Activated CD8-positive, alpha-beta memory T cell treated with anti-CD3 and anti-CD28 coated beads for 24 hours (primary cell): ENCODE measurements around the gene SLC12A9.
A peak's percentile ranks its signal among the peaks of the same experiment; 100 is the strongest.
"Not testable (repeated sequence)": the region's sequence is repeated elsewhere in the genome, so short reads cannot be mapped to it uniquely, and the experiment has no call there.

Experiments used
- DNase-seq: peaks from one replicate; pipeline ENCODE4 v3.0.0-alpha.2; 2020

Gene SLC12A9

DNA sequence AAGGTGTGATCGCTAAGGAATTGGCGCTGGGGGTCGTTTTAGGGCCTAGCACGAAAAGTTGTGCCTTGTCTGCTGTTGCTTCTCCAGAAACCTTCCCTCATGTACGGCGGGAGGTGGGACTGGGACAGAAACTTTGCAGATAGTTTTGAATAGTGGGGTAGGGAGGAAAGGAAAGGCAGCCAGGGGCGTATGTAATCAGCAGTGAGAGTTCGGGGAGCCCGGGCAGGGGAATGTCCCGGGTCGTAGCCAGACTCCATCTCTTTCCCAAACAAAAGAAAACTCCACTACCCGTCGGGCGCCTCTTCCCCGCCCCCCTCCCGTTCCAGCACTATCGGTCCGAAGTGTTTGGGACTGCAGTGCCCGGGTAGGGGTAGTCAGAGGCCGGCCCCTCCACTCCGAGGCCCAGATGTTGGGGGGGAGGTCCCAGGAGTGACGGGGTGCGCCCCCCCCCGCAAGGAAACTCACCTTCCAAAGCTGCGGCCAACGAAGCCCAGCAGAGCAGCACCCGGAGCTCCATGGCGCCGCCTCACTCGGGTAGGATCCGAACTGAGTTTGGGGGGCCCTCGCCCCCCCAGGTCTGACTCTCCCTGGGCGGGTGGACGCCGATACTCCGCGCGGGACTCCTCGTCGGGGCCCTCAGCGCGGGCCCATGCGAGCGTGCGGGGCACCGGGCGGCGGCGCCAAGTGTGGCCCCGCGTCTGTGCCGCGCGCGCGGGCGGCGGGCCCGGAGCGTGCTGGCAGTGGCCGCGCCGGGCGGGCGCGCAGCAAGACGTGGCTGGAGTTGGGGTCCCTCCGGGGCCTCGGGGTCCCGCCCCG lies 25.8 kb upstream of the SLC12A9 start:
- DNase-seq, result no peak

DNA sequence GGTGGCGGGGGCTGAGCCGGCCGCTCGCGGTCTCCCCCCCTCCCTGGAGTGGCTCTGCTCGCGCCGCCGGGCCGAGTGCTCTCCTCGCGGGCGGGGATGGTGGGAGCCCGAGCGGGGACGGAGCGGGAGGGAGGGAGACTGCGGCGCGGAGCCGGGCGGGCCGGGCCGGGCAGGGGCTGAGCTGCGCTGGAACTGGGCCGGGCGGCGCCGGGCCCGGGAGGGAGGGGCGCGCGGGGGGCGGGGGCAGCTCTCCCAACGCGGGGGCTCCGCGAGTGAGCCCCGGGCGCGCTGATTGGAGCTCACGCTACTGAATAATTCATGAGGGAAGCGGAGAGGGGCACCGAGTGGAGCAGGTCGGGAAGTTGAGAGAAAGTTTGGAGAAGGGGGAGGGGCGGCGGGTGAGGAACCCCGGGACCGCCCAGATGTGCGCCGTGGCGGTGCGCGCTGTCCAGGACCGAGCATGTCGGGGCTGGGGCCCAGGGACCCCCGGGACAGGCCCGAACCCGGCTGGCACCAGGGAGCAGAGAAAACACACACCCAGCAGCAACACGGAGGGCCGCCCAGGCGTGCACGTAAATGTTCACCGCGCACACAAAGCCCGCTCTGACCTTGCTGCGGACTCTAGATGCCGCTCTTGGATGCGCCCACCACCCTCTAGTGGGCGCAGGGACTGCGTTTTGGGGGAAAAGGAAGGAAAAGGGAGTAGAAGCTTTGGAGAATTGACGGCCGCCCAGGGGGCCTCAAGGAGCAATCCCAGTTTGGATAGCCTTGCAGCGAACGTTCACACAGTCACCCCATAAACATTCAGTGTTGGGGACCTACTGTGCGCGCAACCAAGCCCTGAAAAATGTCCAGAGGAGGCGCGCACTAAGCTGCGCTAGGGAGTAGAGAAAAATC lies 24.9 kb upstream of the SLC12A9 start, which contains the start of gene EPHB4:
Gene EPHB4, minus strand, starts transcription at position 194 of the 897 bp plus-strand sequence. CDS start 493 bp downstream, outside the sequence.
- DNase-seq, result no peak

DNA sequence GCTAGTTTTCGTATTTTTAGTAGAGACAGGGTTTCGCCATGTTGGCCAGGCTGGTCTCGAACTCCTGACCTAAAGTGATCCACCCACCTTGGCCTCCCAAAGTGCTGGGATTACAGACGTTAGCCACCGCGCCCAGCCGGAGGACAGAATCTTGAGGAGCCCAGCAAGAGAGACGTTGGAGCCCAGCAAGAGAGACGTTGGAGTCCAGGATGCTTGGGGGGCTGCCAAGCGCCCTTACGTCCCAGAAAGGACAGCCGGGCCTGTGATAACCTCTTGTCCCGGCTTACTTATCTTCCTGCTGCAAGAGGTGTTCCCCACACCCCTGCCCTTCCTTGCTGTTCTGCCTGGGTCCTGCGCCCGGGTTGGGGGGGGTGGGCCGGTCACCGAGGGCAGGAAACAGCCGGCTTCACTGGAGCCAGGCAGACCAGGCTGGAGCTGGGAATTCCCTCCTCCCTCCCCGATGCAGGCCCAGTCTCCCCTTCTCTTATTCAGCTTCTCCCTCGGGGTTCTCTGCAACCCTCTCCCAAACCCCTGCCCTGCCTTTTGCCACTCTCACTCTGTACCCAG lies 23.3 kb upstream of the SLC12A9 start:
- DNase-seq, result no peak

DNA sequence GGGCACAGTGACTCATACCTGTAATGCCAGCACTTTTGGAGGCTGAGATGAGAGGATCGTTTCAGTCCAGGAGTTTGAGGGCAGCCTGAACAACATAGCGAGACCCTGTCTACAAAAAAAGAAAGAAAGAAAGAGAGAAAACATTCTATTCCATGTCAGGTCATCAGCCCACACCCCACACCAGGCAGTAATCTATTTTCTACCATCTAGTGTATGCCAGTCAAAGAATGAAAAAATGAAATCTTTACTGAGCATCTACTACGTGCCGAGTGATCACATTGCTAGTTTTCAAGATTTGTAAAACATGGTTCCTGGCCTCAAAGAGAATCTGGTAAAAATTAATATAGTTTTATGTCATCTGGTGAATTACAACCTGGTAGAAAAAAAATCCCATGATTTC lies 22.1 kb upstream of the SLC12A9 start:
- no peak for DNase-seq

DNA sequence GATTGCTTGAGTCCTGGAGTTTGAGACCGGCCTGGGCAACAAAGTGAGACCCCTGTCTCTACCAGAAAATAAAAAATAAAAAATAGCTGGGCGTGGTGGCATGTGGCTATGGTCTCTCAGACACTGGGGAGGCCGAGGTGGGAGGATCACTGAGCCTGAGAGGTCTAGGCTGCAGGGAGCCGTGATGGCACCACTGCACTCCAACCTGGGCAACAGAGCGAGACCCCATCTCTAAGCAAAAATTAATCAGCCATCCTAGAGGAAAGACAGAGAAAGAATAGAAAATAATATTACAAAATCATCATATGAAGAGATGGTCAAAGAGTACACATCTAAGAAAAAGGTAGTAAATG lies 20.3 kb upstream of the SLC12A9 start:
- DNase-seq, result no peak

DNA sequence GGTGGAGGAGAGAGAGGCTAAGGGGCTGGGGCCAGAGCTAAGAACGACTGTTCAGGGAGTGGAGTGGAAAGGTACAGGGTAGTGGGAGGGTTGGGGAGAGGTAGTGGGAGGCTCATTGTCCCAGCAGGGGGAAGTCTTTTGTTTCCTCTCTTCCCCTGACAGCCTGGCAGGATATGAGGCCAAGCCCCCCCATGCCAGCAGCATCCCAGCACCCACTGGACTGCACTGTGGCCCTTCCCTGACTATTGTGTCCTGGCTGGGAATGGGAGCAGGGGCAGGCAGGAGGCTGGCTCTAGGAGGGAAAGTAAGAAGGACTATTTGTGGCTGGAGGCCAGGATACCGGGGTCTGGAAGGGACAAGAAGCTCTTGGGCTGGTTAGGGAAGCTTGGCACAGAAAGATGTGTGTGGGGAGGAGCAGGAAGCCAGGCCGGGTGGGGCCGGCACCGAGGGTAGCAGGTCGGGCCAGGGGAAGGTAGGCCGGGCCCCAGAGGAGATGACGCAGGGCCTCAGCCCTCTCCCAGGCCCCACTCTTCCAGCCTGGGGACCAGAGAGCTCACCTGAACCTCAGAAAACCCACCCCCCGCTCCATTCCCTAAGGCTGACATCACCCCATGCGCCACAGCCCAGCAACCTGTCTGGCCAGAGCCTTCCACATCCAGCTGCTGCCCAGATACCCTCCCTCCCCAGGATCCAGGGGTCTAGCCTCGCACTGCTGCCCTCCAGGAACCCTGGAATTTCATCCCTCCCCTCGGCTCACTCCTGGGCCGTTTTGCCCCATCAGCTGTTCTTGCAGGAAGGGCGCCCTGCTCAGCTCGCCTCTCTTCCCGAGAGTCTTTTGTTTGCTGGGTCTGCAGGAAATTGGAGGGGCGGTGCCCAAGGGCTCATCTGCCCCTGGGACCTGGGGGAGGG lies 16.4 kb upstream of the SLC12A9 start:
- DNase-seq, result no peak

DNA sequence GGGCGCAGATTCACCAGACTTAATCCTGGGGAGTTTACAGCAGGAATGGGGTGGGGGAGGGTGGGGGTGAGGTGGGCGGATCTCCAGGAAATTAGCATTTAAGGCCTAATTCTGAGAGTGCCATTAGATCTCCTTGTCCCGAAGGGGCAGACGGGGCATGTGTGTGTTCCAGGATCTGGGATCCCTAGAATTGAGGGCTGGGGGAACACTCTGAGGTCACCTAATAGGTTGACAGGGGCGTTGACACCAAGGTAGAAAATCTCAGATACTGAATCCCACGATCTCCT lies 15.8 kb upstream of the SLC12A9 start:
- no peak for DNase-seq

DNA sequence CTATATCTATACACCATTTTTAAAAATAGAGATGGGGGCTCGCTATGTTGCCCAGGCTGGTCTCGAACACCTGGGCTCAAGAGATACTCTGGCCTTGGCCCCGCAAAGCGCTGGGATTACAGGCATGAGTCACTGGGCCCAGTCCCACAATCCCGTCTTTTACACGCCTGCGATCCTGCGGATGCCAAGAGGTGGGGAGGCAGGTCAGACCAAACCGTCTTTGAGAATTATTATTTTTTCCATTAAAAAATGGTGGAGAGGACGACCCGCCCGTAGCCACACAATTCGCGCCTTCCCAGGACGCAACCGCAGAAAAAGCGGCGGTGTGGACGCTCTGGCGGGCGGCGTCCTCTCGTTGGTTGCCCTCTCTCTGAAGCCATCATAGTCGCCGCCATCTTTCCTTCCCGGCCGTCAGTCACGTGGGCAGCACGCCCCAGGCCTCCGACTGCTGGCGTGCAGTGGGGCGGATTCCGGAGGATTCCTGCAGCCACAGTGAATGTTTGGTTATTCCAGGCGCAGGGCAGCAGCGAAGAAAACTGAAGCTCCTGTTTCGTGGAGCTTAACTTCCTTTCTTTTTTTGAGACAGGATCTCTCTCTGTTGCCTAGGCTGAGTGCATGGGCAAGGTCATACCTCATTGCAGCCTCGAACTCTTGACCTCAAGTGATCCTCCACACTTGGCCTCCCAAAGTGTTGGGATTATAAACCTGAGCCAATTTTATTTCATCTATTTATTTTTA lies 15.2 kb upstream of the SLC12A9 start:
- peak; percentile 90 for DNase-seq

DNA sequence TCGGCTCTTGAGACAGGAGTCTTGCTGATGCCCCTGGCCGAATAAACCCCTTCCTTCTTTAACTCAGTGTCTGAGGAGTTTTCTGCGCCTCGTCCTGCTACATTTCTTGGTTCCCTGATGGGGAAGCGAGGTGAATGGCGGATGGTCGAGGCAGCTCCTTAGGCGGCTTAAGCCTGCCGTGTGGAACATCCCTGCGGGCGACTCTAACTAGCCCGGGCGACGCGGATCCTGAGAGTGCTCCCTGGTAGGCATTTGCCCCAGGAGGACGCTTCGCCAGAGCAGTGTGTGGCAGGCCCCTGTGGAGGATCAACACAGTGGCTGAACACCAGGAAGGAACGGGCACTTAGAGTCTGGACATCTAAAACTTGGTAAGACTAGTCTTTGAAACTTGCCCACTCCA lies 13.2 kb upstream of the SLC12A9 start:
- DNase-seq, result no peak

DNA sequence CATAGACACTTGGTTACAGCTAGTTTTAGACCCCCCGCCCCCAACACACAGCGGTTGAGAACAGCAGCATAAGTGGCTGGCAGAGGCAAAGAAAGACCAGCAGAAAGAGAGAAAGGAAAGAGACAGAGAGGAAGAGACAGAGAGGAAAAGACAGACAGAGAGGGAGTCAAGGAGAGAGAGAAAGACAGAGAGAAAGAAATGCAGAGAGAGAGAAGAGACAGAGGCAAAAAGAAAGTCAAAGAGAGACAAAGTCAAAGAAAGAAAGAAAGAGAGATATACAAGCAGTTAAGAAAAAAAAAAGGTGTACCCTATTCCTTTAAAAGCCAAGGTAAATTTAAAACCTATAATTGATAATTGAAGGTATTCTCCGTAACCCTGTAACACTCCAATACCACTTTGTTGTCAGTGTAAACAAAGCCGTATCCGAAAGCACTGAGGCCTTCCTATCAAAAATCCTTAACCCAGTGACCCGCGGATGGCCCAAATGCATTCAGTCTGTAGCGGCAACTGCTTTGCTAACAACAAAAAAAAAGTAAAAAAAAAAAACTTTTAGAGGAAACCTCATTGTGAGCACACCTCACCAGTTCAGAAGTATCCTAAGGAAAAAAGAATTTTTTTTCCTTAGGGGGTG lies 11.9 kb upstream of the SLC12A9 start:
- no peak for DNase-seq

DNA sequence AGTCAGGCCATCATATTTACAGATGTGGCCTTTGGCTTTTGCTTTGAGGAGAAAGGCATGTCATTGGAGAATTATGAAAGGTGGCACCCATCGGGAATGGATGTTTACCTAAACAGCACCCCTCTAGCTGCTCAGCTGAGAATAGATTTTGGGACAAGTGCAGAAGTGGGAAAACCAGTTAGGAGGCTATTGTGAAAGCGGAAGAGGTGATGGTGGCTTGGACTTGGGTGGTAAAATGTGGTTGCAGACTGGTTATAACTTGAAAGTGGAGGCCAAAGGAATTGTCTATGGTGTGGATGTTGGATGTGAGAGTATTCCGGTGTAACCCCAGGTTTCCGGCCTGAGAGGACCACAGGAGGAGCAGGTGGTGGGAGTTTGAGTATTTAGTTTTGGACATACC lies 5.2 kb upstream of the SLC12A9 start:
- no peak for DNase-seq

DNA sequence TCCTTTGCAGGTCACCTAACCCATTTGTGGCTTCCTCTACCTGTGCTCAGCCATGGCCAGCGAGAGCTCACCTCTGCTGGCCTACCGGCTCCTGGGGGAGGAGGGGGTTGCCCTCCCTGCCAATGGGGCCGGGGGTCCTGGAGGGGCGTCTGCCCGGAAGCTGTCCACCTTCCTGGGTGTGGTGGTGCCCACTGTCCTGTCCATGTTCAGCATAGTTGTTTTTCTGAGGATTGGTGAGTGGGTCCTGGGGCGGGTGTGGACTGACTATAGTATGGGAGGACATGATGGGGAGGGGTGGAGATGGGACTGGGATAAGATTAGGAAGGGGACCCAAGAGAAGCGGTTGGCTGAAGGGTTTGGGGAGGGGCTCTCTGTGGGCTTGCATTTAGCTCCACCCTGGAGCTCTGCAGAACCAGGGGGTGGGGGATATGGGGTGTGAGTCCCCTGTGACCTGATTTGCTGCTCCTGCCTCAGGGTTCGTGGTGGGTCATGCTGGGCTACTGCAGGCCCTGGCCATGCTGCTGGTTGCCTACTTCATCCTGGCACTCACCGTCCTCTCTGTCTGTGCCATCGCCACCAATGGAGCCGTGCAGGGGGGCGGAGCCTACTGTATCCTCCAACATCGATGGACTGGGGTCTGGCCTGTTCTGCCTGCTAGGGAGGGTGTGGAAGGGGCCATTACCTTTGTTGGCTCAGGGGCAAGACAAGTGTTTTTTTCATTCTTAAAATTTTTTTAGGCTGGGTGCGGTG lies 1.8 kb downstream of the SLC12A9 start:
- DNase-seq, result no peak

DNA sequence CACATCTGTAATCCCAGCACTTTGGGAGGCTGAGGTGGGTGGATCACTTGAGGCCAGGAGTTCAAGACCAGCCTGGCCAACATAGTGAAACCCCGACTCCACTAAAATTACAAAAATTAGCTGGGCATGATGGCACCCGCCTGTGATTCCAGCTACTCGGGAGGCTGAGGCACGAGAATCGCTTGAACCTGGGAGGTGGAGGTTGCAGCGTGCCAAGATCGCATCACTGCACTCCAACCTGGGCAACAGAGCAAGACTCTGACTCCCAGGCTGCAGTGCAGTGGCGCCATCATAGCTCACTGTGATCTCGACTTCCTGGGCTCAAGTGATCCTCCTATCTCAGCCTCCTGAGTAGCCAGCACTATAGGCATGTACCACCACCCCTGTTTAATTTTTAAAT lies 2.4 kb downstream of the SLC12A9 start:
- not testable (repeated sequence) for DNase-seq

DNA sequence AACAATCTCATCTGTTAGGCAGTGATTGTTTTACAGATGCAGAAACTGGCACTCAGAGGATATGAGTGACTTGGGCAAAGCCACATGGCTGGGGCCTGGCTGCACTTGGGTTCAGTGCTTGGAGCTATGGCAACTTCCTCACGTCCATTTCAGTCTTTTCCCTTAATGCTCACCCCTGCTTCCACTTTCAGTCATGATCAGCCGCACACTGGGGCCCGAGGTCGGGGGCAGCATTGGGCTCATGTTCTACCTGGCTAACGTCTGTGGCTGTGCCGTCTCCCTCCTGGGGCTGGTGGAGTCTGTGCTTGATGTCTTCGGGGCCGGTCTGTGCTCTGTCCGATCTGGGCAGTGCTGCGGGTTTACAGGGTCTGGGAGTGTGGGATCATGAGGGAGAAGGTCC lies 3.0 kb downstream of the SLC12A9 start:
- DNase-seq, result no peak

DNA sequence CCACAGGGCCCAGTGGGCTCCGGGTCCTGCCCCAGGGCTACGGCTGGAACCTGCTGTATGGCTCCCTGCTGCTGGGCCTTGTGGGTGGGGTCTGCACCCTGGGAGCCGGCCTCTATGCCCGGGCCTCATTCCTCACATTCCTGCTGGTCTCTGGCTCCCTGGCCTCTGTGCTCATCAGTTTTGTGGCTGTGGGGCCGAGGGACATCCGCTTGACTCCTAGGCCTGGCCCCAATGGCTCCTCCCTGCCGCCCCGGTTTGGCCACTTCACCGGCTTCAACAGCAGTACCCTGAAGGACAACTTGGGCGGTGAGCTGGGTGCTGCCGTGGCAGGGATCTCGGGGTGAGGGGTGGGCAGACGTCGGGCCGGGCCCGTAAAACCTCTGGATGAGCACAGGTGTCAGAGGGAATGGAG lies 4.4 kb downstream of the SLC12A9 start:
- no peak for DNase-seq

DNA sequence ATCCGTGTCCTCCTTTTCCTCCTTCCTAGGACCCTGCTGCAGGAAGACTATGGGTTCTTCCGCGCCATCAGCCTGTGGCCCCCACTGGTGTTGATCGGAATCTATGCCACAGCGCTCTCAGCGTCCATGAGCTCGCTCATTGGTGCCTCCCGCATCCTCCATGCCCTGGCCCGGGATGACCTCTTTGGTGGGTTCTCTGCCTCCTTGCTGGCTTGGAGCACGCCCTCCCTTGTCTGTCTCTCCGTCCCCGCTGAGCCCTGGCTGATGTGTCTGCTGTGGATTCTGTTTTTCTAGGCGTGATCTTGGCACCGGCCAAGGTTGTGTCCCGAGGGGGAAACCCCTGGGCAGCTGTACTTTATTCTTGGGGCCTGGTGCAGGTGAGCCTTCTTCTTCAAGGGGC lies 7.3 kb downstream of the SLC12A9 start:
- no peak for DNase-seq

DNA sequence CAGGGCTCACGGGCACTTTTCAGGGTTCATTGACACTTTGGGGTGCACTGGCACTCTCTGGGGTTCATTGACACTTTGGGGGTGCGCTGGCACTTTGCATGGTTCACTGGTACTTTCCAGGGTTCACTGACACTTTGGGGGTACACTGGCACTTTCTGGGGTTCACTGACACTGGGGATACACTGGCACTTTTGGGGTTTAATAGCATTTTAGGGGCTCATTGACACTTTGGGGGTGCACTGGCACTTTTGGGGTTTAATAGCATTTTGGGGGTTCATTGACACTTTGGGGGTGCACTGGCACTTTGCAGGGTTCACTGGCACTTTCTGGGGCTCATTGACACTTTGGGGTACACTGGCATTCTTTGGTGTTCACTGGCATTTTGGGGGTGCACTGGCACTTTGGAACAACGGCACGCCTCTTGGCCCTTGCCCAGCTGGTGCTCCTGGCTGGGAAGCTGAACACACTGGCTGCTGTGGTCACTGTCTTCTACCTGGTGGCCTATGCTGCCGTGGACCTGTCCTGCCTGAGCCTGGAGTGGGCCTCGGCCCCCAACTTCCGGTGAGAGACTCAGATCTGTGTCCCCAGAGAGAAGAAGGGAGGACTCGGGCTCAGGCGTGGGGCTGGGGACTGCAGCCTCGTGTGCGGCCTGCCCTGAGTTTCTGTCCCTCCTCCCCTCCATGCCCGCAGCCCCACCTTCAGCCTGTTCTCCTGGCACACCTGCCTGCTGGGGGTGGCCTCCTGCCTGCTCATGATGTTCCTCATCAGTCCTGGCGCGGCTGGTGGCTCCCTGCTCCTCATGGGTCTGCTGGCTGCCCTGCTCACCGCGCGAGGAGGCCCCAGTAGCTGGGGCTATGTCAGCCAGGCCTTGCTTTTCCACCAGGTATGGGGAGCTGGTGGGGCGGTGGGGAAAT lies 8.4 kb downstream of the SLC12A9 start:
- DNase-seq, result no peak

DNA sequence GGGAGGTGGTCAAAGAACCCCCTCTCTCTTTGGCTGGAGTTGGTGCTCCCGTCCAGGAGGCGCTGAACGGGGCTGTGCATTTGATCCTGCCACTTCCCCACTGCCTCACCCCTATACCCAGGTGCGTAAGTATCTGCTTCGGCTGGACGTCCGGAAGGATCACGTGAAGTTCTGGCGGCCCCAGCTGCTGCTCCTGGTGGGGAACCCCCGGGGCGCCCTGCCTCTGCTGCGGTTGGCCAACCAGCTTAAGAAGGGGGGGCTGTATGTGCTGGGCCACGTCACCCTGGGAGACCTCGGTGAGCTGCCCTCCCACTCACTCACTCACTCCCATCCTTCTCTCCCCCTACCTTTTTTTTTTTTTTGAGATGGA lies 9.1 kb downstream of the SLC12A9 start:
- no peak for DNase-seq

DNA sequence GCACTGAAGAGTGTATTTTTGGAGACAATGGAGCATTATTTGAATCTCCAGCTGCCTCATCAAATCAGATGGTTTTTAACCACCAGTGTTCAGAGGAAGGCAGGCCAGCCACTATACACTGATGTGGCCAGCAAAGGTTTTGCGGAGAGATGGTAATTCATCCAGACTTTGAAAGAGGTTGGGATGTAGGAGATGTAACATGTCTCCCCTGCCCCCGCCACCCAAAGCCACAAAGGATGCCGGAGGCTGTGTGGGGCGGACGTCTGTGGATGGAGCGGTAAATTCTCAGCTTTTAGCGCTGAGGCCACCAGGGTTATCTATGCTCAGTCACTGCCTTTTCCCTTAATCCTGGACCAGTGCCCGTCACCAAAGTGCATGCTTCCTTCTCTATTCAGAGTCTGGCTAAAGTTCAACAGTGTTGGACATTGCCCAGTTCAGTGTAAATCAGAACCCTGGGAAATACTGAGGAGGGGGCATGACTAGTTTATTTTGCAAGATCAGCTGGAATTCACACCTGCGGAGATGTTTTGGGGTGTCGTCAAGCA lies 11.0 kb downstream of the SLC12A9 start:
- no peak for DNase-seq
